Neural cell (in vitro differentiated cells): ENCODE data around the gene HS1BP3. TPM values are rescaled to one million over a fixed set of nuclear protein-coding genes. Genes with fewer than 3 reads are reported as not detected.

ENCODE experiments used
- H2AFZ ChIP-seq: fragments of 200-600, 300-800 bp; sonication (generic), shearing (Covaris generic); 2 replicates; pipeline ENCODE4 v1.6.0; 2014; ENCODE audit warnings: low read depth, mild to moderate bottlenecking, antibody characterized with exemption, low read length, moderate library complexity
- H3F3A ChIP-seq: fragments of 200-600 bp; shearing (Covaris generic); 2 replicates; pipeline ENCODE4 v1.6.1; 2016; ENCODE audit warnings: mild to moderate bottlenecking, moderate library complexity, mixed read lengths, antibody characterized with exemption, low read length; ENCODE audit not compliant: insufficient read depth, poor library complexity, severe bottlenecking
- H3K27ac ChIP-seq: fragments of 200-600, 300-800 bp; sonication (generic), shearing (Covaris generic); 2 replicates; pipeline ENCODE4 v1.5.1; 2014; ENCODE audit warnings: mild to moderate bottlenecking, low read length, moderate library complexity
- H3K27me3 ChIP-seq: fragments of 300-800, 200-600 bp; sonication (generic), shearing (Covaris generic); 2 replicates; pipeline ENCODE4 v1.6.0; 2014; ENCODE audit warnings: mild to moderate bottlenecking, low read depth, low read length, moderate library complexity; ENCODE audit not compliant: insufficient read depth
- H3K36me3 ChIP-seq: fragments of 300-800, 200-600 bp; sonication (generic), shearing (Covaris generic); 2 replicates; pipeline ENCODE4 v1.5.1; 2014; ENCODE audit warnings: mild to moderate bottlenecking, antibody characterized with exemption, low read length, moderate library complexity; ENCODE audit not compliant: insufficient read depth
- H3K4me2 ChIP-seq: fragments of 300-800, 200-600 bp; sonication (generic), shearing (Covaris generic); 2 replicates; pipeline ENCODE4 v1.6.0; 2014; ENCODE audit warnings: mild to moderate bottlenecking, low read length
- H3K4me3 ChIP-seq: fragments of 300-800, 200-600 bp; sonication (generic), shearing (Covaris generic); 2 replicates; pipeline ENCODE4 v1.5.1; 2014; ENCODE audit warnings: mild to moderate bottlenecking, low read length, moderate library complexity
- H3K79me2 ChIP-seq: fragments of 200-600 bp; shearing (Covaris generic); replicated peaks from 2 replicates; pipeline ENCODE4 v1.6.0; 2014; ENCODE audit warnings: mild to moderate bottlenecking, low read length, moderate library complexity; ENCODE audit not compliant: insufficient read depth
- H3K9ac ChIP-seq: fragments of 300-800, 200-600 bp; sonication (generic), shearing (Covaris generic); 2 replicates; pipeline ENCODE4 v1.6.1; 2016; ENCODE audit warnings: mild to moderate bottlenecking, low read length, mixed read lengths
- H3K9me2 ChIP-seq: fragments of 200-600 bp; shearing (Covaris generic); 2 replicates; pipeline ENCODE4 v1.6.1; 2016; ENCODE audit warnings: mild to moderate bottlenecking, low read length, mixed read lengths; ENCODE audit not compliant: insufficient read depth
- H3K9me3 ChIP-seq: fragments of 200-600, 300-800 bp; sonication (generic), shearing (Covaris generic); 2 replicates; pipeline ENCODE4 v1.6.1; 2016; ENCODE audit warnings: mild to moderate bottlenecking, mixed run types, low read length, moderate library complexity, mixed read lengths
- H4K20me1 ChIP-seq: fragments of 200-600 bp; shearing (Covaris generic); 2 replicates; pipeline ENCODE4 v1.6.1; 2016; ENCODE audit warnings: mild to moderate bottlenecking, mixed run types; ENCODE audit not compliant: insufficient read depth
- EP300 ChIP-seq: fragments of 450-650 bp; conservative IDR thresholded peaks from 2 replicates; pipeline ENCODE4 v1.6.1; 2014; ENCODE audit warnings: antibody characterized with exemption, mild to moderate bottlenecking, moderate library complexity; ENCODE audit not compliant: poor library complexity, severe bottlenecking
- EZH2 ChIP-seq: fragments of 200-600, 300-800 bp; shearing (Covaris generic), sonication (generic); IDR thresholded peaks from 2 replicates; pipeline ENCODE4 v1.6.1; 2014; ENCODE audit warnings: antibody characterized with exemption, low read length, borderline replicate concordance, mild to moderate bottlenecking; ENCODE audit not compliant: insufficient read depth, poor library complexity, severe bottlenecking
- MXI1 ChIP-seq: fragments of 450-650 bp; conservative IDR thresholded peaks from 2 replicates; pipeline ENCODE4 v1.6.1; 2014; ENCODE audit warnings: antibody characterized with exemption, mild to moderate bottlenecking; ENCODE audit not compliant: poor library complexity, severe bottlenecking
- POLR2AphosphoS5 ChIP-seq: IDR thresholded peaks from 2 replicates; pipeline ENCODE4 v1.6.1; 2012
- RAD21 ChIP-seq: fragments of 450-650 bp; conservative IDR thresholded peaks from 2 replicates; pipeline ENCODE4 v1.6.1; 2014; ENCODE audit warnings: antibody characterized with exemption, mild to moderate bottlenecking, moderate library complexity
- SMC3 ChIP-seq: fragments of 450-650 bp; conservative IDR thresholded peaks from 2 replicates; pipeline ENCODE4 v1.6.1; 2014; ENCODE audit warnings: antibody characterized with exemption, mild to moderate bottlenecking, moderate library complexity; ENCODE audit not compliant: poor library complexity
- TAF1 ChIP-seq: IDR thresholded peaks from 2 replicates; pipeline ENCODE4 v1.6.1; 2012; ENCODE audit warnings: low read depth
- polyA plus RNA-seq: library from polyadenylated mRNA; depleted of rRNA; stranded (reverse); fragments of >200 nt; gene quantifications from 2 replicates; pipeline ENCODE4 v1.2.3, GENCODE V29; 2014
- TF ChIP-seq, protein P1 (sequence below): IDR thresholded peaks from 2 replicates; pipeline ENCODE4 v1.6.1; 2012; ENCODE audit warnings: borderline replicate concordance
- TF ChIP-seq, protein P2 (sequence below): fragments of 450-650 bp; IDR thresholded peaks from 2 replicates; pipeline ENCODE4 v1.5.1; 2014; ENCODE audit warnings: antibody characterized with exemption, mild to moderate bottlenecking, moderate library complexity; ENCODE audit not compliant: poor library complexity, severe bottlenecking

HS1BP3 gene
- polyA plus RNA-seq, 1 donor from 2014 or later = 8.9 TPM

DNA sequence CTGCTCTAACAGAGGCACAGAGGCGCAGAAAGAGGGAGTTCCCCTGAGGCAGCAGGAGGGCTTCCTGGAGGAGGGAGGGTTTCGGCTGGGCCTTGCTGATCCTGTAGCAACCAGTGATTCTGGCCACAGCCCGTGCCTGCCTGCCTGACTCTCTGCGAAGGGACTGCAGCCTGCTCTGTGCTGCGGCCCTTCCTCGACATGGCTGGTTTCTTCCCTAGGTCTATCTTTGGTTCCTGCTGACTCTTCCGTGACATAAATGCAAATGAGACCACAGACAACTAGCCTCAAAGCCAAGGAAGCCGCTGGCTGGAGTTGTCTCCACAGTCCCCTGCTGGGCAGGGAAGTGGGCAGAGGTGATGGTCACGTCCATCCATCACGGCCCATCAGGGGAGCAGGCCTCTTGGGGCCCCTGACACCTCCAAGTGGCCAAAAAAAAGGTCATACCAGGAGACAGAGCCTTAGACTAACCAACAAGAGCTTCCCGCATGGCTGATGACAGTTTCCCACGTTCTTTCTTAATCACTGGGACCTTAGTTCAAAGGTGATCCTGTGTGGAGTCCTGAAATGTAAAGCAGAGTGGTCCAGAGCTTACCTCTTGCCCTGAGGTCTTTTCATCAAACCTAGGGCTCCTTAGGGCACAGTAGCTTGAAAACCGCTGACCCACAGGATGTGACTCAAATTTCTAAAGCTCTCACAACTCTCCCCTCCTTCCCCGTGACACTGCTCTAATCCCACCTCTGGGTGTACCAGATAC is 55.3 kb downstream of the HS1BP3 start:
- H3K4me2 ChIP-seq = no peak overlapping the region
- no peak overlapping the region for H3K9ac ChIP-seq
- H3K27me3 ChIP-seq = no peaks in the 10 kb centered on the region
- H4K20me1 ChIP-seq = no peaks in the 10 kb centered on the region
- no peak overlapping the region for H3K27ac ChIP-seq
- no peaks in the 10 kb centered on the region for H3K9me2 ChIP-seq
- H3K9me3 ChIP-seq = no peaks in the 10 kb centered on the region
- H3K36me3 ChIP-seq = no peaks in the 10 kb centered on the region
- no peak overlapping the region for H3K4me3 ChIP-seq
- H3F3A ChIP-seq = no peaks in the 10 kb centered on the region
- H3K79me2 ChIP-seq = no peaks in the 10 kb centered on the region
- H2AFZ ChIP-seq = no peak overlapping the region
- TF ChIP-seq MXI1 (no peak), POLR2AphosphoS5 (no peak), EZH2 (no peak), EP300 (no peak), RAD21 (no peak), TAF1 (no peak), SMC3 (no peak)
- TF ChIP-seq, protein P1, sequence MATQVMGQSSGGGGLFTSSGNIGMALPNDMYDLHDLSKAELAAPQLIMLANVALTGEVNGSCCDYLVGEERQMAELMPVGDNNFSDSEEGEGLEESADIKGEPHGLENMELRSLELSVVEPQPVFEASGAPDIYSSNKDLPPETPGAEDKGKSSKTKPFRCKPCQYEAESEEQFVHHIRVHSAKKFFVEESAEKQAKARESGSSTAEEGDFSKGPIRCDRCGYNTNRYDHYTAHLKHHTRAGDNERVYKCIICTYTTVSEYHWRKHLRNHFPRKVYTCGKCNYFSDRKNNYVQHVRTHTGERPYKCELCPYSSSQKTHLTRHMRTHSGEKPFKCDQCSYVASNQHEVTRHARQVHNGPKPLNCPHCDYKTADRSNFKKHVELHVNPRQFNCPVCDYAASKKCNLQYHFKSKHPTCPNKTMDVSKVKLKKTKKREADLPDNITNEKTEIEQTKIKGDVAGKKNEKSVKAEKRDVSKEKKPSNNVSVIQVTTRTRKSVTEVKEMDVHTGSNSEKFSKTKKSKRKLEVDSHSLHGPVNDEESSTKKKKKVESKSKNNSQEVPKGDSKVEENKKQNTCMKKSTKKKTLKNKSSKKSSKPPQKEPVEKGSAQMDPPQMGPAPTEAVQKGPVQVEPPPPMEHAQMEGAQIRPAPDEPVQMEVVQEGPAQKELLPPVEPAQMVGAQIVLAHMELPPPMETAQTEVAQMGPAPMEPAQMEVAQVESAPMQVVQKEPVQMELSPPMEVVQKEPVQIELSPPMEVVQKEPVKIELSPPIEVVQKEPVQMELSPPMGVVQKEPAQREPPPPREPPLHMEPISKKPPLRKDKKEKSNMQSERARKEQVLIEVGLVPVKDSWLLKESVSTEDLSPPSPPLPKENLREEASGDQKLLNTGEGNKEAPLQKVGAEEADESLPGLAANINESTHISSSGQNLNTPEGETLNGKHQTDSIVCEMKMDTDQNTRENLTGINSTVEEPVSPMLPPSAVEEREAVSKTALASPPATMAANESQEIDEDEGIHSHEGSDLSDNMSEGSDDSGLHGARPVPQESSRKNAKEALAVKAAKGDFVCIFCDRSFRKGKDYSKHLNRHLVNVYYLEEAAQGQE = no peak
- TF ChIP-seq, protein P2, sequence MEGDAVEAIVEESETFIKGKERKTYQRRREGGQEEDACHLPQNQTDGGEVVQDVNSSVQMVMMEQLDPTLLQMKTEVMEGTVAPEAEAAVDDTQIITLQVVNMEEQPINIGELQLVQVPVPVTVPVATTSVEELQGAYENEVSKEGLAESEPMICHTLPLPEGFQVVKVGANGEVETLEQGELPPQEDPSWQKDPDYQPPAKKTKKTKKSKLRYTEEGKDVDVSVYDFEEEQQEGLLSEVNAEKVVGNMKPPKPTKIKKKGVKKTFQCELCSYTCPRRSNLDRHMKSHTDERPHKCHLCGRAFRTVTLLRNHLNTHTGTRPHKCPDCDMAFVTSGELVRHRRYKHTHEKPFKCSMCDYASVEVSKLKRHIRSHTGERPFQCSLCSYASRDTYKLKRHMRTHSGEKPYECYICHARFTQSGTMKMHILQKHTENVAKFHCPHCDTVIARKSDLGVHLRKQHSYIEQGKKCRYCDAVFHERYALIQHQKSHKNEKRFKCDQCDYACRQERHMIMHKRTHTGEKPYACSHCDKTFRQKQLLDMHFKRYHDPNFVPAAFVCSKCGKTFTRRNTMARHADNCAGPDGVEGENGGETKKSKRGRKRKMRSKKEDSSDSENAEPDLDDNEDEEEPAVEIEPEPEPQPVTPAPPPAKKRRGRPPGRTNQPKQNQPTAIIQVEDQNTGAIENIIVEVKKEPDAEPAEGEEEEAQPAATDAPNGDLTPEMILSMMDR = no peak

DNA sequence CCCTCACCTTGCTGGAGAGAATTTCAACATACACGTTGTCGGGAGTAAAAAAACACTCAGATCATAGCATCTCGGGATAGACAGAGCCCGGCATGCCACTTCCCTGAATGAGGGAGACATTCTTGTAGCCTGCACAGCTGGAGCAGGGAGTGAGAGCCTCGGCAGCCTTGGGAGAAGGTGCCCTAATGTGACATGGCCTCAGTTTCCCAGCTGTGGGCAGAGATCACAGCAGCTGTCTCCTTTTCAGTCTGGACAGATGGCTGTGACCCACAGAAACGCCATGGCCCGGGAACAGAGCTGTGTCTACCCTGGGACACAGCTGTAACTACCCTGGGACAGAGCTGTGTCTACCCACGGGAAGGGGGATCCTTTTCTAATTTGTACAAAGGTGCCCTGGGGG is 55.9 kb downstream of the HS1BP3 start:
- H3K9me2 ChIP-seq = no peaks in the 10 kb centered on the region
- TF ChIP-seq EP300 (no peak), TAF1 (no peak), SMC3 (no peak), EZH2 (no peak), RAD21 (no peak), MXI1 (no peak), POLR2AphosphoS5 (no peak)
- TF ChIP-seq, protein P2 = no peak
- TF ChIP-seq, protein P1 = no peak
- no peak overlapping the region for H3K4me3 ChIP-seq
- no peak overlapping the region for H2AFZ ChIP-seq
- H3F3A ChIP-seq = no peaks in the 10 kb centered on the region
- no peaks in the 10 kb centered on the region for H3K79me2 ChIP-seq
- H3K4me2 ChIP-seq = no peak overlapping the region
- no peaks in the 10 kb centered on the region for H4K20me1 ChIP-seq
- no peaks in the 10 kb centered on the region for H3K9me3 ChIP-seq
- no peaks in the 10 kb centered on the region for H3K36me3 ChIP-seq
- no peak overlapping the region for H3K27ac ChIP-seq
- H3K9ac ChIP-seq = no peak overlapping the region
- H3K27me3 ChIP-seq = no peaks in the 10 kb centered on the region
